HG02870 (cell line): Measurements from ENCODE around the gene SEL1L2.

ENCODE experiments used
- ATAC-seq: cut with Tn5 transposase; IDR thresholded peaks from one replicate; pipeline ENCODE4 v1.9.1; 2021; ENCODE audit warnings: mild to moderate bottlenecking, moderate library complexity; ENCODE audit not compliant: unreplicated experiment

Gene SEL1L2

GRCh38 chr20:13822459-13822858 is 168.0 kb downstream of the SEL1L2 start:
- no peak for ATAC-seq

- ATAC-seq: no peak
Observed at GRCh38 chr20:13821876-13822275, 168.5 kb downstream of the SEL1L2 start.

- ATAC-seq: peak; percentile 72
Observed at GRCh38 chr20:13819885-13820645, 170.3 kb downstream of the SEL1L2 start.

- no peak for ATAC-seq
Observed at GRCh38 chr20:13817342-13817741, 173.1 kb downstream of the SEL1L2 start.

- ATAC-seq: no peak
Observed at GRCh38 chr20:13816757-13817156, 173.7 kb downstream of the SEL1L2 start.

- no peak for ATAC-seq
Observed at GRCh38 chr20:13814672-13815071, 175.7 kb downstream of the SEL1L2 start.

- ATAC-seq: no peak
Observed at GRCh38 chr20:13813910-13814309, 176.5 kb downstream of the SEL1L2 start.

GRCh38 chr20:13810446-13810845 is 180.0 kb downstream of the SEL1L2 start:
- ATAC-seq: no peak

GRCh38 chr20:13809855-13810254 is 180.6 kb downstream of the SEL1L2 start:
- ATAC-seq: no peak

- ATAC-seq: no peak
Observed at GRCh38 chr20:13809373-13809772, 181.0 kb downstream of the SEL1L2 start.

- no peak for ATAC-seq
Observed at GRCh38 chr20:13800728-13801134, 189.7 kb downstream of the SEL1L2 start.

GRCh38 chr20:13799974-13800373 is 190.4 kb downstream of the SEL1L2 start:
- ATAC-seq: no peak
